ENCODE data around the gene LMNA. TPM values are rescaled to one million over a fixed set of nuclear protein-coding genes. Genes with fewer than 3 reads are reported as not detected.

Gene LMNA
- total RNA-seq, 1 donor from 2014 or later, result 47.7 TPM

DNA sequence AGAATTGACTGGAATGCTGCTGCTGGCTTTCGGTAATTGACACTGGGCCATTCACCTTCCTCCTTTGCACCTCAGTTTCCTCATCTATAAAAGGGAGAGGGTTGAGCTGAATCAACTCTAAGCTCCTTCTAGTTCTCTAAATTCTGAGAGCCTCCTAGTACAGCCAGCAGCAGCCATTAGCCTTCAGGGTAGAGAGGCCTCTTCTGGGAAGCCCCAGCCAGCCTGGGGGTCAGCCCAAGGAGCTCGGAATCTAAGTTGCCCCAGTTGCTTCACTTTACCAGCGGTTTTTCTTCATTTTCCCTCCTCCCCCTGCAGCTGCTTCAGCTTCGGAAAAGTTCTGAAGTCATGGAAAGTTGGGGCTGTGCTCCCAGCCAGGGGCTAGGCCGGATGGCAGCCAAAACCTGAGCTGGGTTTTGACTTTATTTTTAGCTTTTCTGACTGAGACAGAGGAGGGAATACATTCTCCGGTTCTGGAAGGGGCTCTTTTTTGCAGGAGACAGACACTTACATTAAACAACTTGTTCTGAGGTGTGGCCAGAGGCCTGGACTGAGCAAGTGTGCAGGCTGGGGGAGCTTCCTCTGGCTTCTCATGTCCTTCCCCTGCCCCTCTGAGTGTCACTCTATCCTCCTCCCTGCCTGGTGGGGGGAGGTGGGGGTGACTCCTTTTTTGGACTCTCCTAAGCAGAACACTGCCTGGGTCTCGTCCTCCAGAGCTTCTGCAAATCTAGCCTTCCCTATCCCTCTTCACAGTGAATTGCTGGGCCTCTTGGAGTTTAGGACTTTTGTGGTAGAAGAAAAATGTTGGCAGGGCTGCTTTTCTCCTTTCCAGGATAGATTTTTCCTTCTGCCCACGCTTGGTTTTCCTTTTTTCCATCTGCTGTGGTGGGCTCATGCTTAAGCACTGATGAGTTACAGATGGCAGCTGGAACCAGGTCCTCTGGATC, 14.4 kb downstream of the LMNA start:
- H3K4me1 Mint-ChIP-seq (ENCODE audit: low read depth, unreplicated experiment), result peaks cover 14% of the 10 kb centered on the region
- peak overlapping the region; percentile 43 for H3K27ac Mint-ChIP-seq (ENCODE audit: unreplicated experiment)
- peaks cover 8% of the 10 kb centered on the region for H3K27me3 Mint-ChIP-seq (ENCODE audit: unreplicated experiment)
- no peak overlapping the region for H3K4me3 Mint-ChIP-seq (ENCODE audit: unreplicated experiment)
- TF ChIP-seq, protein P1, sequence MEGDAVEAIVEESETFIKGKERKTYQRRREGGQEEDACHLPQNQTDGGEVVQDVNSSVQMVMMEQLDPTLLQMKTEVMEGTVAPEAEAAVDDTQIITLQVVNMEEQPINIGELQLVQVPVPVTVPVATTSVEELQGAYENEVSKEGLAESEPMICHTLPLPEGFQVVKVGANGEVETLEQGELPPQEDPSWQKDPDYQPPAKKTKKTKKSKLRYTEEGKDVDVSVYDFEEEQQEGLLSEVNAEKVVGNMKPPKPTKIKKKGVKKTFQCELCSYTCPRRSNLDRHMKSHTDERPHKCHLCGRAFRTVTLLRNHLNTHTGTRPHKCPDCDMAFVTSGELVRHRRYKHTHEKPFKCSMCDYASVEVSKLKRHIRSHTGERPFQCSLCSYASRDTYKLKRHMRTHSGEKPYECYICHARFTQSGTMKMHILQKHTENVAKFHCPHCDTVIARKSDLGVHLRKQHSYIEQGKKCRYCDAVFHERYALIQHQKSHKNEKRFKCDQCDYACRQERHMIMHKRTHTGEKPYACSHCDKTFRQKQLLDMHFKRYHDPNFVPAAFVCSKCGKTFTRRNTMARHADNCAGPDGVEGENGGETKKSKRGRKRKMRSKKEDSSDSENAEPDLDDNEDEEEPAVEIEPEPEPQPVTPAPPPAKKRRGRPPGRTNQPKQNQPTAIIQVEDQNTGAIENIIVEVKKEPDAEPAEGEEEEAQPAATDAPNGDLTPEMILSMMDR (IDR thresholded peaks at IDR 0.05; ENCODE audit: partially characterized antibody, unreplicated experiment), result no peak
- no peak for DNase-seq
- peaks cover 2% of the 10 kb centered on the region for H3K9me3 Mint-ChIP-seq (ENCODE audit: unreplicated experiment)
- no peaks in the 10 kb centered on the region for H3K36me3 Mint-ChIP-seq (ENCODE audit: unreplicated experiment)

DNA sequence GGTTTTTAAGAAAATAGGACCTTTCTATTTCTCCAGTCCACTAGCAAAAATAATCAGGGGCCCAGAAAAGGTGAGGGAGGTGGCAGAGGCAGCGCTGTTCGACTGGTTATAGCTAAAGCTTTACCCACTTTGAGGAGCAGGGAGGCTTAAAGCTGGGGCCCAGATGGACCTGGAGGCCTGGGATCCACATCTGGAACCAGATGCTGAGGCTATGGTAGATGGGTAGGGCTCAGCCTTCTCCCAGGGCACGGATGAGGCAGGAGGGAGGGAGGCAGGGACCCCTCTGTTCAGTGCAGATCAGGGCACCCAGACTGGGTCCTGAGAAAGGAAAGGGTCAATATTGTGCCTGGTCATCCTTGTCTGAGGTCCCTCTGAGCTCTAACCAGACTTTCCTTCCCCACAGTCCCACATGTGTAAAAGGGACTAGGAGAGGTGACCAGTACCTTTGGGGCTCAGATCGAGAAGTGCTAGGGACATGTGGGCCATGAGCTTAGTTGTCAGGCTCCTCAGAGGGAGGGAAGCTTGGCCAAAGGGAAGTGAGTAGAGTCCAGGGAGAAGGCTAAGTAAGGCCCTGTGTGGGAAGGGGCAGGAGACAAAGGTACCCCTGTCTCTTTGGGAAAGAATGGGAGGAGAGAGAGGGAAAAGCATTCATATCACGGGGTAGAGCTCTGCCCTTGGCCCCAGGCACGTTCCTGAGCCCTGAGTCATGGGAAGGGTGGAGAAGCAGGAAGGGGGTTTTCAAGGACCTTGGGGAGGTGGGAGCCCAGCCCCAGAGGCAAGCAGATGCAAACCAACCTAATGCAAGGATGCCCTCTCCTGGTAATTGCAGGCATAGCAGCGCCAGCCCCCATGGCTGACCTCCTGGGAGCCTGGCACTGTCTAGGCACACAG, 15.4 kb downstream of the LMNA start:
- Mint-ChIP-seq H3K4me3 (ENCODE audit: unreplicated experiment) (peak overlapping the region; percentile 45), H3K36me3 (ENCODE audit: unreplicated experiment) (no peaks in the 10 kb centered on the region), H3K27ac (ENCODE audit: unreplicated experiment) (peak overlapping the region; percentile 71), H3K4me1 (ENCODE audit: low read depth, unreplicated experiment) (peaks cover 14% of the 10 kb centered on the region), H3K27me3 (ENCODE audit: unreplicated experiment) (peaks cover 14% of the 10 kb centered on the region), H3K9me3 (ENCODE audit: unreplicated experiment) (peaks cover 2% of the 10 kb centered on the region)
- TF ChIP-seq, protein P1 (IDR thresholded peaks at IDR 0.05; ENCODE audit: partially characterized antibody, unreplicated experiment), result peak; percentile 86
- DNase-seq, result peak; percentile 83

DNA sequence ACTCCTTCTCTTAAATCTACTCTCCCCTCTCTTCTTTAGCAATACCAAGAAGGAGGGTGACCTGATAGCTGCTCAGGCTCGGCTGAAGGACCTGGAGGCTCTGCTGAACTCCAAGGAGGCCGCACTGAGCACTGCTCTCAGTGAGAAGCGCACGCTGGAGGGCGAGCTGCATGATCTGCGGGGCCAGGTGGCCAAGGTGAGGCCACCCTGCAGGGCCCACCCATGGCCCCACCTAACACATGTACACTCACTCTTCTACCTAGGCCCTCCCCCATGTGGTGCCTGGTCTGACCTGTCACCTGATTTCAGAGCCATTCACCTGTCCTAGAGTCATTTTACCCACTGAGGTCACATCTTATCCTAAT, 16.0 kb downstream of the LMNA start:
- Mint-ChIP-seq H3K36me3 (ENCODE audit: unreplicated experiment) (no peaks in the 10 kb centered on the region), H3K4me3 (ENCODE audit: unreplicated experiment) (no peak overlapping the region)

DNA sequence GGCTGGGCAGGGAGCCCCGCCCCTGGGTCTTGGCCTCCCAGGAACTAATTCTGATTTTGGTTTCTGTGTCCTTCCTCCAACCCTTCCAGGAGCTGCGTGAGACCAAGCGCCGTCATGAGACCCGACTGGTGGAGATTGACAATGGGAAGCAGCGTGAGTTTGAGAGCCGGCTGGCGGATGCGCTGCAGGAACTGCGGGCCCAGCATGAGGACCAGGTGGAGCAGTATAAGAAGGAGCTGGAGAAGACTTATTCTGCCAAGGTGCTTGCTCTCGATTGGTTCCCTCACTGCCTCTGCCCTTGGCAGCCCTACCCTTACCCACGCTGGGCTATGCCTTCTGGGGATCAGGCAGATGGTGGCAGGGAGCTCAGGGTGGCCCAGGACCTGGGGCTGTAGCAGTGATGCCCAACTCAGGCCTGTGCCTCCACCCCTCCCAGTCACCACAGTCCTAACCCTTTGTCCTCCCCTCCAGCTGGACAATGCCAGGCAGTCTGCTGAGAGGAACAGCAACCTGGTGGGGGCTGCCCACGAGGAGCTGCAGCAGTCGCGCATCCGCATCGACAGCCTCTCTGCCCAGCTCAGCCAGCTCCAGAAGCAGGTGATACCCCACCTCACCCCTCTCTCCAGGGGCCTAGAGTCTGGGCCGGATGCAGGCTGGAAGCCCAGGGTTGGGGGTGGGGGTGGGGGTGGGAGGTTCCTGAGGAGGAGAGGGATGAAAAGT, 20.4 kb downstream of the LMNA start:
- peaks cover 12% of the 10 kb centered on the region for H3K27me3 Mint-ChIP-seq (ENCODE audit: unreplicated experiment)
- H3K4me3 Mint-ChIP-seq (ENCODE audit: unreplicated experiment), result no peak overlapping the region

More for the DNA sequence above, 16.0 kb downstream of the LMNA start:
- TF ChIP-seq, protein P1 (IDR thresholded peaks at IDR 0.05; ENCODE audit: partially characterized antibody, unreplicated experiment), result peak; percentile 43
- Mint-ChIP-seq H3K27ac (ENCODE audit: unreplicated experiment) (no peak overlapping the region), H3K4me1 (ENCODE audit: low read depth, unreplicated experiment) (peaks cover 14% of the 10 kb centered on the region), H3K9me3 (ENCODE audit: unreplicated experiment) (peaks cover 2% of the 10 kb centered on the region), H3K27me3 (ENCODE audit: unreplicated experiment) (peaks cover 11% of the 10 kb centered on the region)
- DNase-seq, result no peak

More for the DNA sequence above, 20.4 kb downstream of the LMNA start:
- Mint-ChIP-seq H3K27ac (ENCODE audit: unreplicated experiment) (no peak overlapping the region), H3K4me1 (ENCODE audit: low read depth, unreplicated experiment) (peaks cover 3% of the 10 kb centered on the region), H3K36me3 (ENCODE audit: unreplicated experiment) (no peaks in the 10 kb centered on the region), H3K9me3 (ENCODE audit: unreplicated experiment) (peaks cover 2% of the 10 kb centered on the region)
- no peak for DNase-seq
- TF ChIP-seq, protein P1 (IDR thresholded peaks at IDR 0.05; ENCODE audit: partially characterized antibody, unreplicated experiment), result no peak
